Lower leg skin (tissue), 3 donors: Measurements from ENCODE around the gene ALDH1A2.

Experiments used
- POLR2A ChIP-seq, 2 donors: fragments of 450-650 bp; IDR thresholded peaks; one replicate each; pipeline ENCODE4 v1.6.1; 2016 to 2017; ENCODE audit warnings: antibody characterized with exemption in 2 of 2, mild to moderate bottlenecking in 1 of 2, moderate library complexity in 1 of 2
- TF ChIP-seq, protein P1 (sequence below), 3 donors: fragments of 450-650 bp; IDR thresholded peaks; one replicate each; pipeline ENCODE4 v1.5.1; 2016; ENCODE audit warnings: antibody characterized with exemption in 3 of 3, mild to moderate bottlenecking in 3 of 3, moderate library complexity in 2 of 3

DNA sequence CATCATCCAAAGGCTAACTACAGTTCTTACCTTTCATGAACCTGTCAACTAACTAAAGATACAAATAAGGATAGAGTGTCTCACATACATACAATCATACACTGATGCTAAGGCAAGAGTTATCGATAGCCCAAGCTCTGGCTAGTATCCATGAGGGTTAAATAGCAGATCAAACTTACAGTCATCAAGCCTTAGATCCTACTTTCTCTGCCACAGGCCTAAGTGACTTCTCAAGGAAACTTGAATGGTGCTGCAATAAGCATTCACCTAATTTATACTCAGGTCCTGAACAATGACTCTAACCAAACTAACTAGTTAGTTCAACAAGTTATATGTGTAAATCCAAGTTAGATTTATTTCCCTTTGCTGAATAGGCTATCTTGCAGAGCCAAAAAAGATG is 51.0 kb downstream of the ALDH1A2 start:
- TF ChIP-seq, protein P1, sequence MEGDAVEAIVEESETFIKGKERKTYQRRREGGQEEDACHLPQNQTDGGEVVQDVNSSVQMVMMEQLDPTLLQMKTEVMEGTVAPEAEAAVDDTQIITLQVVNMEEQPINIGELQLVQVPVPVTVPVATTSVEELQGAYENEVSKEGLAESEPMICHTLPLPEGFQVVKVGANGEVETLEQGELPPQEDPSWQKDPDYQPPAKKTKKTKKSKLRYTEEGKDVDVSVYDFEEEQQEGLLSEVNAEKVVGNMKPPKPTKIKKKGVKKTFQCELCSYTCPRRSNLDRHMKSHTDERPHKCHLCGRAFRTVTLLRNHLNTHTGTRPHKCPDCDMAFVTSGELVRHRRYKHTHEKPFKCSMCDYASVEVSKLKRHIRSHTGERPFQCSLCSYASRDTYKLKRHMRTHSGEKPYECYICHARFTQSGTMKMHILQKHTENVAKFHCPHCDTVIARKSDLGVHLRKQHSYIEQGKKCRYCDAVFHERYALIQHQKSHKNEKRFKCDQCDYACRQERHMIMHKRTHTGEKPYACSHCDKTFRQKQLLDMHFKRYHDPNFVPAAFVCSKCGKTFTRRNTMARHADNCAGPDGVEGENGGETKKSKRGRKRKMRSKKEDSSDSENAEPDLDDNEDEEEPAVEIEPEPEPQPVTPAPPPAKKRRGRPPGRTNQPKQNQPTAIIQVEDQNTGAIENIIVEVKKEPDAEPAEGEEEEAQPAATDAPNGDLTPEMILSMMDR (IDR thresholded peaks at IDR 0.05) = no peak
- TF ChIP-seq POLR2A (IDR thresholded peaks at IDR 0.05) = no peak
